Adrenal gland (tissue), 5 donors: ENCODE data around the gene ANKMY1.

Experiments used
- POLR2A ChIP-seq, 2 donors: fragments of 450-650 bp; IDR thresholded peaks; one replicate each; pipeline ENCODE4 v1.6.1; 2017; ENCODE audit warnings: antibody characterized with exemption in 2 of 2, mild to moderate bottlenecking in 2 of 2, moderate library complexity in 1 of 2
- TF ChIP-seq, protein P1 (sequence below), 6 experiments: fragments of 450-650 bp in 4 of 6; fragments of 200-600 bp in 2 of 6; sonication (generic) in 1 of 6; IDR thresholded peaks; 1 replicate in 5 of 6; 2 replicates in 1 of 6; pipeline versions ENCODE4 v1.5.1 to v1.8.0; 2016 to 2021; ENCODE audit warnings: antibody characterized with exemption in 6 of 6, mild to moderate bottlenecking in 2 of 6, moderate library complexity in 1 of 6
- donor health status: DM: no; HTN: no; CAD: no.

DNA sequence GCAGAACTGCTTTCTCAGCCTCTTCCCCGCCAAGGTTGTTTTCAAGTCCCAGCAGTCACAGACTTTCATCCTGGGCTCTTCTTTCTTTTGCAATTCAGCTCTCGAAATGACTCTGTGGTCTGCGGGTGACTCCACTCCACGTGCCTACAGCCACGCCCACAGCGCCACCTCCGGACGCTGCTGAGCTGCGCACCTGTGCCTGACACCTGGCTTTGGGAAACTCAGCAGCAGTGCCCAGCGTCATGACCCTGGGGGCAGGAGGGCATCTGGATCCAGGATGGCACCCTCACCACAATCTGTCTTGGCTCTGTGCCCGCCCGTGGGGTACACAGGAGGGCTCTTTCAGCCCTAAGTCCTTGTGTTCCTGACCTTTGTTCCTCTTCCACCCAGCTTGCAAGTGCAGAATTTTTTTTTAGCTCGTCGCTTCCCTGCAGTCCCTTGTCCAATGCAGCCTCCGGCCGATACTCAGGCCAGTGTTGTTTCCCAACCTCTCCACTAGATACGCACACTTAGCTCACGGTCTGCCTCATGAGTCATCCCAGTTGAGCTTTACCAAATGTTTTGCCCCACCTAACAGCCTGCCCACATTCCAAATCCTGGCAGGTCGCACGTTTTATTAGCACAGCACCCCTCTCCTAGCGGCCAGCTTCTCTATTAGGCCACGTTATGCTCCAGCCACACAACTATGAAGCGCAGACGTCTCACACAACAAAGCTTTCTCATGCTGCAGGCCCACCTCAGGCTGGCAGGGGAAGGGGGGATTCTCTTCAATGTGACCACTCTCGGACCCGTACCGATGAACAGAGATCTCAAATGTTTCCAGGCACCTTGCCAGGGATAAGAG is 22.2 kb upstream of the ANKMY1 start:
- TF ChIP-seq, protein P1, sequence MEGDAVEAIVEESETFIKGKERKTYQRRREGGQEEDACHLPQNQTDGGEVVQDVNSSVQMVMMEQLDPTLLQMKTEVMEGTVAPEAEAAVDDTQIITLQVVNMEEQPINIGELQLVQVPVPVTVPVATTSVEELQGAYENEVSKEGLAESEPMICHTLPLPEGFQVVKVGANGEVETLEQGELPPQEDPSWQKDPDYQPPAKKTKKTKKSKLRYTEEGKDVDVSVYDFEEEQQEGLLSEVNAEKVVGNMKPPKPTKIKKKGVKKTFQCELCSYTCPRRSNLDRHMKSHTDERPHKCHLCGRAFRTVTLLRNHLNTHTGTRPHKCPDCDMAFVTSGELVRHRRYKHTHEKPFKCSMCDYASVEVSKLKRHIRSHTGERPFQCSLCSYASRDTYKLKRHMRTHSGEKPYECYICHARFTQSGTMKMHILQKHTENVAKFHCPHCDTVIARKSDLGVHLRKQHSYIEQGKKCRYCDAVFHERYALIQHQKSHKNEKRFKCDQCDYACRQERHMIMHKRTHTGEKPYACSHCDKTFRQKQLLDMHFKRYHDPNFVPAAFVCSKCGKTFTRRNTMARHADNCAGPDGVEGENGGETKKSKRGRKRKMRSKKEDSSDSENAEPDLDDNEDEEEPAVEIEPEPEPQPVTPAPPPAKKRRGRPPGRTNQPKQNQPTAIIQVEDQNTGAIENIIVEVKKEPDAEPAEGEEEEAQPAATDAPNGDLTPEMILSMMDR (IDR thresholded peaks at IDR 0.05) = peak in 5 of 6 experiments; percentile 36 to 42 (median 36)
- peak in 1 of 2 donors; percentile 69 for TF ChIP-seq POLR2A (IDR thresholded peaks at IDR 0.05)
